HepG2 (cell line): ENCODE measurements around the gene SEMA3B. TPM values are rescaled to one million over a fixed set of nuclear protein-coding genes. Genes with fewer than 3 reads are reported as not detected.

Source experiments
- CEBPZ ChIP-seq: IDR thresholded peaks from 2 replicates; pipeline ENCODE4 v1.6.1; 2012; ENCODE audit warnings: low read length, improper control_type of control experiment
- CENPX ChIP-seq: sonication (generic); formaldehyde crosslinking; IDR thresholded peaks from 2 replicates; pipeline ENCODE4 v1.9.0; 2021; ENCODE audit warnings: mild to moderate bottlenecking, missing genetic modification reagents, moderate library complexity
- E2F2 ChIP-seq: sonication (generic); formaldehyde crosslinking; IDR thresholded peaks from 2 replicates; pipeline ENCODE4 v1.4.0; 2020; ENCODE audit warnings: missing genetic modification reagents, borderline replicate concordance
- HES4 ChIP-seq: sonication (generic); formaldehyde crosslinking; IDR thresholded peaks from 2 replicates; pipeline ENCODE4 v1.9.0; 2021; ENCODE audit warnings: mild to moderate bottlenecking, missing genetic modification reagents, borderline replicate concordance
- HHEX ChIP-seq: IDR thresholded peaks from 2 replicates; pipeline ENCODE4 v1.6.1; 2016; ENCODE audit warnings: control low read depth
- HOXA5 ChIP-seq: sonication (generic); formaldehyde crosslinking; IDR thresholded peaks from 2 replicates; pipeline ENCODE4 v1.4.0; 2020; ENCODE audit warnings: missing genetic modification reagents
- MBD4 ChIP-seq: IDR thresholded peaks from 2 replicates; pipeline ENCODE4 v1.6.1; 2012; ENCODE audit warnings: low read length, inconsistent platforms, borderline replicate concordance
- NRL ChIP-seq: sonication (generic); formaldehyde crosslinking; IDR thresholded peaks from 2 replicates; pipeline ENCODE4 v1.5.0; 2020; ENCODE audit warnings: missing genetic modification reagents, mild to moderate bottlenecking, moderate library complexity, borderline replicate concordance
- RAD21 ChIP-seq: fragments of 450-650 bp; formaldehyde crosslinking; IDR thresholded peaks from 2 replicates; pipeline ENCODE4 v1.5.0; 2020; ENCODE audit warnings: mild to moderate bottlenecking
- SAP130 ChIP-seq: IDR thresholded peaks from 2 replicates; pipeline ENCODE4 v1.6.1; 2016; ENCODE audit warnings: low read depth
- SMC3 ChIP-seq: IDR thresholded peaks from 2 replicates; pipeline ENCODE4 v1.6.1; 2011; ENCODE audit warnings: low read length, improper control_type of control experiment
- SOX5 ChIP-seq: IDR thresholded peaks from 2 replicates; pipeline ENCODE4 v1.6.1; 2016; ENCODE audit warnings: borderline replicate concordance
- SRSF9 ChIP-seq: fragments of 200-400 bp; formaldehyde crosslinking; IDR thresholded peaks from 2 replicates; pipeline ENCODE4 v1.6.1; 2018; ENCODE audit warnings: borderline replicate concordance, mild to moderate bottlenecking, low read depth, low read length; ENCODE audit not compliant: insufficient read depth, poor library complexity, severe bottlenecking
- ZBTB44 ChIP-seq: sonication (generic); formaldehyde crosslinking; IDR thresholded peaks from 2 replicates; pipeline ENCODE4 v1.4.0; 2020; ENCODE audit warnings: missing genetic modification reagents
- ZFP36L1 ChIP-seq: sonication (generic); formaldehyde crosslinking; IDR thresholded peaks from 2 replicates; pipeline ENCODE4 v1.8.0; 2022; ENCODE audit warnings: mild to moderate bottlenecking, missing genetic modification reagents, moderate library complexity
- ZMYM2 ChIP-seq: sonication (generic); formaldehyde crosslinking; IDR thresholded peaks from 2 replicates; pipeline ENCODE4 v1.8.0; 2022; ENCODE audit warnings: mild to moderate bottlenecking, missing genetic modification reagents
- ZNF101 ChIP-seq: sonication (generic); formaldehyde crosslinking; IDR thresholded peaks from 2 replicates; pipeline ENCODE4 v1.4.0; 2020; ENCODE audit warnings: mild to moderate bottlenecking, low read depth, missing genetic modification reagents, borderline replicate concordance
- ZNF343 ChIP-seq: sonication (generic); formaldehyde crosslinking; IDR thresholded peaks from 2 replicates; pipeline ENCODE4 v1.4.0; 2020; ENCODE audit warnings: mild to moderate bottlenecking, missing genetic modification reagents
- ZNF556 ChIP-seq: sonication (generic); formaldehyde crosslinking; IDR thresholded peaks from 2 replicates; pipeline ENCODE4 v1.4.0; 2020; ENCODE audit warnings: mild to moderate bottlenecking, missing genetic modification reagents, borderline replicate concordance
- ZNF660 ChIP-seq: sonication (generic); formaldehyde crosslinking; IDR thresholded peaks from 2 replicates; pipeline ENCODE4 v1.5.1; 2020; ENCODE audit warnings: mild to moderate bottlenecking, low read depth, missing genetic modification reagents, borderline replicate concordance
- ZNF766 ChIP-seq: sonication (generic); formaldehyde crosslinking; IDR thresholded peaks from 2 replicates; pipeline ENCODE4 v1.5.0; 2020; ENCODE audit warnings: missing genetic modification reagents, borderline replicate concordance
- ZNF790 ChIP-seq: sonication (generic); formaldehyde crosslinking; IDR thresholded peaks from 2 replicates; pipeline ENCODE4 v1.8.0; 2022; ENCODE audit warnings: missing genetic modification reagents, mild to moderate bottlenecking, borderline replicate concordance
- ZNF83 ChIP-seq: sonication (generic); formaldehyde crosslinking; IDR thresholded peaks from 2 replicates; pipeline ENCODE4 v1.4.0; 2020; ENCODE audit warnings: missing genetic modification reagents, mild to moderate bottlenecking, borderline replicate concordance
- ZSCAN30 ChIP-seq: sonication (generic); formaldehyde crosslinking; IDR thresholded peaks from 2 replicates; pipeline ENCODE4 v1.5.0; 2020; ENCODE audit warnings: mild to moderate bottlenecking, missing genetic modification reagents
- polyA plus RNA-seq, 8 experiments: library from polyadenylated mRNA; depleted of rRNA in 3 of 8; stranded (reverse) in 7 of 8; unstranded in 1 of 8; fragments of >200 nt; fragmentation: Illumina TruSeq in 4 of 8; extraction: Trizol in 4 of 8; gene quantifications; 2 replicates each; pipeline versions ENCODE4 v1.2.1 to v1.2.3, GENCODE V29; 2011 to 2016; ENCODE audit warnings: low read depth in 4 of 8, missing spikeins in 1 of 8, mixed read lengths in 1 of 8; ENCODE audit not compliant: insufficient read depth in 1 of 8
- total RNA-seq, 5 experiments: library from RNA; depleted of rRNA; stranded (reverse); fragments of >200 nt; fragmentation: Illumina TruSeq; extraction: Trizol; gene quantifications; 2 replicates each; pipeline ENCODE4 v1.2.3, GENCODE V29; 2016; ENCODE audit warnings: low read depth in 1 of 5

Gene SEMA3B
- total and polyA plus RNA-seq, 2 of the 13 experiments (the other 11 are each of a cell fraction or from before 2014, with no cell fraction given): 93.2 to 158 TPM

- TF ChIP-seq ZNF660: no peak
- peak; percentile 71 for TF ChIP-seq SAP130
- TF ChIP-seq ZNF790 (CRISPR knock-in tag): no peak
- no peak for TF ChIP-seq SRSF9
- no peak for TF ChIP-seq ZNF766 (CRISPR knock-in tag)
- TF ChIP-seq ZNF343 (CRISPR knock-in tag): no peak; the same call in 1 of the 2 replicates
- TF ChIP-seq SMC3: peak; percentile 64; the same call in 1 of the 2 replicates
- peak; percentile 51; the same call in 1 of the 2 replicates for TF ChIP-seq ZFP36L1 (CRISPR knock-in tag)
- TF ChIP-seq HES4 (CRISPR knock-in tag): peak; percentile 80; the same call in 1 of the 2 replicates
- TF ChIP-seq ZMYM2 (CRISPR knock-in tag): no peak
- TF ChIP-seq ZNF83 (CRISPR knock-in tag): no peak; the same call in 1 of the 2 replicates
- TF ChIP-seq NRL (CRISPR knock-in tag): no peak; the same call in 1 of the 2 replicates
- no peak for TF ChIP-seq CEBPZ
- TF ChIP-seq E2F2 (CRISPR knock-in tag): no peak
- TF ChIP-seq HHEX (CRISPR knock-in tag): no peak
- TF ChIP-seq ZBTB44: no peak
- peak; percentile 89; the same call in 1 of the 2 replicates for TF ChIP-seq ZSCAN30 (CRISPR knock-in tag)
- peak; percentile 79 for TF ChIP-seq HOXA5
- TF ChIP-seq MBD4: no peak
- TF ChIP-seq ZNF101 (CRISPR knock-in tag): no peak
- 0 out of 2 replicates have a peak, but pooled peaks have one; percentile 18 for TF ChIP-seq SOX5
- no peak for TF ChIP-seq CENPX (CRISPR knock-in tag)
- peak; percentile 71; the same call in 1 of the 2 replicates for TF ChIP-seq ZNF556
- TF ChIP-seq RAD21 (CRISPR knock-in tag): peak; percentile 86
Observed at GRCh38 chr3:50303013-50303815, 34.3 kb downstream of the SEMA3B start, which contains the start of gene HYAL1 (continued).
